Dermis microvascular lymphatic vessel endothelial cell (primary cell): ENCODE data around the gene PRSS56. TPM values are rescaled to one million over a fixed set of nuclear protein-coding genes. Genes with fewer than 3 reads are reported as not detected.
"Not testable (repeated sequence)": the region's sequence is repeated elsewhere in the genome, so short reads cannot be mapped to it uniquely, and the experiment has no call there.

Source experiments
- DNase-seq, 2 donors: peaks; one replicate each; pipeline versions ENCODE4 v3.0.0 to v3.0.0-alpha.2; 2010; ENCODE audit warnings: low read depth in 2 of 2
- total RNA-seq: library from RNA; depleted of rRNA; stranded (reverse); fragments of >200 nt; gene quantifications from 2 replicates; pipeline ENCODE4 v1.2.1, GENCODE V29; 2014

PRSS56 gene
- total RNA-seq, 1 donor from 2014 or later, result not detected

DNA sequence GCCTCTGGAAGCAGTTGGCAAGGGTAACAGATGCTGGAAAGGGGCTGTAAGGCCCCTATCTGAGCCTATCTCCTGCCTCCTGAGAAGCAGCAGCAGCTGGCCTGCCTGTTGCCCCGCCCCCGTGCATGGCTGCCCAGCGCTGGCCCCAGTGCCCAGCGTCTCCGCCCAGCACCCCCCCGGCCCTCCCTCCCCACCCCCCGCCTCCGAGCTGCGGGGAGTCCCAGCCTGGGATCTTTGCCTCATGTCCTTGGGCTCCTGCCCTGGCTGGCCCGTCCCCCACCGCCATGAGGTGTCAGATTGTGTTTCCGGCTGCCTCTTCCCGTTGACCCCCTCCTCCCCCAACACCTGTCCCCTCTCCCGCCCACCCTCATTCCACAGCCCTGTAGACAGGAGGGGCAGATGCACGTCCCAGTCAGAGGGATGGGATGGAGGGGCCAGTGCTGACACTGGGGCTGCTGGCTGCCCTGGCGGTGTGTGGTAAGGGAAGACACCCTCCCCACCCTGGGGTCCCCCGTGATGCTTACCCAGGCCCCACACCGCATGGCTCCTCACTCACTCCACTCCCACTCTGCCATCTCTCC, 5.7 kb downstream of the PRSS56 start, which contains the start of gene CHRND:
Gene CHRND, plus strand, starts transcription at position 370 of the 581 bp plus-strand sequence. Its CDS starts 56 bp downstream, at position 426.
- no peak for DNase-seq

DNA sequence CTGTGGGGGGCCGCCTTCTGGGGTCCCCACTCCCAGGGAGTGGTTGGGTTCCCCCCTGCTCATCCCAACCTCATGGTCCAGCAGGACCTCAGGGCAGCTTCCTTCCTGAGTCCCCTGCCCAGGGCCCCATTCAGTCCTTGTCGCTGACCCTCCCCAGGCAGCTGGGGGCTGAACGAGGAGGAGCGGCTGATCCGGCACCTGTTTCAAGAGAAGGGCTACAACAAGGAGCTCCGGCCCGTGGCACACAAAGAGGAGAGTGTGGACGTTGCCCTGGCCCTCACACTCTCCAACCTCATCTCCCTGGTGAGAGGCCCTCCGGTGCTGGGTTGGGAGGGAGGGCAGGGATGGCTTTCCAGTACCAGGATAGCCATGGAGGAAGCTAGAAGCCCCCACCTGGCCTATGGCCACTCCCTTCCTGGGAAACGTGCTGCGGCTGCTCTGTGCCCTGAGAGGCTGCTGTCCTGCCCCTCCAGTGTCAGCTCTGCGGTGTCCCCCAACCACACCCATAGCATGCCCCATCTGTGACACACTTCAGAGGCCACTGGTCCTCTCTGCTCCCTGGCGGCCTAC, 6.3 kb downstream of the PRSS56 start:
- no peak for DNase-seq

DNA sequence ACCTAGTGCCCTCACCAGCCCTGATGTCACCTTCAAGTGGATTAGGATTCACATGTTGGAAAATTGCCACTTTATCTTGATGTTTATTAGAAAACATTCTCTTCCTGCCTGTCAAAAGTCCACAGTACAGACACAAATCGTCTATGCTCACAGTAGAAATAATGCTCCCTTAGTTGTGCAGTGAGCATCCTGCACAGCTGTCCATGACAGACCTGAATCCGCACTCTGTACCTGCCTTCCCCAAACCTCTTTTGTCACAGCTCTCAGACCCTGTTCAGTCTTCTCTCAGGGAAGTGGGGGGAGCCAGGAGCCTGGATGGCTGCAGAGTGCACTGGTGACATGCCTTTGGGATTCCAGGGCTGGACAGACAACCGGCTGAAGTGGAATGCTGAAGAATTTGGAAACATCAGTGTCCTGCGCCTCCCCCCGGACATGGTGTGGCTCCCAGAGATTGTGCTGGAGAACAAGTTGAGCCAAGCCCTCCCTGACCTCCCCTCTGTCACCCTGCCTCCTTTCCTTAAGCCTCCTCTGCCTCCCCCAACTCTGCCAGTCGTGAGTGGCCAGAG, 7.8 kb downstream of the PRSS56 start:
- no peak for DNase-seq

DNA sequence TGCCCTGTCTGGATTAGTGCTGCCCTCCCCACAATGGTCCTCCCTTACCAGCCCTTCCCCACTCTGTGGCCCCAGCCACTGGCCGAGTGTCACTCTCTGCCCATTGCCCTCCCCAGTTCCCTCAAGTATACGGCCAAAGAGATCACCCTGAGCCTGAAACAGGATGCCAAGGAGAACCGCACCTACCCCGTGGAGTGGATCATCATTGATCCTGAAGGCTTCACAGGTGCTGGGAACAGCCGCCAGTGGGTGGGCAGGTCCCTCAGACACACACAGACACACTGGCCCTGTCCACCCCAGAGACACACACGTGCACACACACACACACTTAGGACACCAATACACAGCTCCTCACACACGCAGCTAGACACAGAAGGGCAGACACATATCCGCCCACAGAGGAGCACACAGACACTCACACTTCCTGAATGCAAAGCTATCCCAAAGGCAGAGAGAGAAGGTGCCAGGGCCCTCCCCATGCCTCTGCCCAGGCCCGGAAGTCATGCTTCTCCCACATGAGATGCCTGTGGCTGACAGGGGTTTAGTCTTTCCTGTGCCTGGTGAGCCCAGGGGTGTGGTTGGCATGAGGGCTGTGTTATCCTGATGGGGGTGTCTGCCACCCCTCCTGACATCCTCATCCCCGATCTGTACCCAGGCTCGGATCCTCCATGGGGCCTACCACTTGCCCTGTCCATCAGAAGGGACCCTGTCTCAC, 8.7 kb downstream of the PRSS56 start:
- peak in 1 of 2 donors; percentile 13 for DNase-seq

DNA sequence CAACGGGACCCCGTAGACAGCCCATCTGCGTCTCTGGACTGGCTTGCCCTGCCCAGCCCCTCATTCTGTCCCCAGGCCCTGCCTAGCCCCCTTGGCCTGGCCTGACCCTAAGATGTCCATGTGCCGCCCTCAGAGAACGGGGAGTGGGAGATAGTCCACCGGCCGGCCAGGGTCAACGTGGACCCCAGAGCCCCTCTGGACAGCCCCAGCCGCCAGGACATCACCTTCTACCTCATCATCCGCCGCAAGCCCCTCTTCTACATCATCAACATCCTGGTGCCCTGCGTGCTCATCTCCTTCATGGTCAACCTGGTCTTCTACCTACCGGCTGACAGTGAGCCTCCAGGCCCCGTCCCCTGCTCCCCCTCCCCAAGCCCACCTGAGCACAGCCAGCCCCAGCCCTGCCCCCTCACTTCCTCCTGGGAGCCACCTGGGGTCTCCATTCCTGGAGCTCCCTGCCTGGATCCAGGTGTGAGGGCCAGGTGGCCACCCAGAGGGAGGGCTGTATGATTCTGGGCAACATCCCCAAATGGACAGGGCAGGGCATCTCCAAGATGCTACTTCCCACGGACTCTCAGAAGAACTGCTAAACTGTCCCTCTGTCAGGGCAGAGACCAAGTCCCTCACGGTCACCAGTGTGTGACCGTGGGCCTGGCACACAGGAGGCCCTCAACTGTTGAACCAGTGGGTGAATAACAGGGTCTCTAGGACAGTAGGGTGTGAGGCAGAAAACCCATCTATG, 9.8 kb downstream of the PRSS56 start:
- no peak for DNase-seq

DNA sequence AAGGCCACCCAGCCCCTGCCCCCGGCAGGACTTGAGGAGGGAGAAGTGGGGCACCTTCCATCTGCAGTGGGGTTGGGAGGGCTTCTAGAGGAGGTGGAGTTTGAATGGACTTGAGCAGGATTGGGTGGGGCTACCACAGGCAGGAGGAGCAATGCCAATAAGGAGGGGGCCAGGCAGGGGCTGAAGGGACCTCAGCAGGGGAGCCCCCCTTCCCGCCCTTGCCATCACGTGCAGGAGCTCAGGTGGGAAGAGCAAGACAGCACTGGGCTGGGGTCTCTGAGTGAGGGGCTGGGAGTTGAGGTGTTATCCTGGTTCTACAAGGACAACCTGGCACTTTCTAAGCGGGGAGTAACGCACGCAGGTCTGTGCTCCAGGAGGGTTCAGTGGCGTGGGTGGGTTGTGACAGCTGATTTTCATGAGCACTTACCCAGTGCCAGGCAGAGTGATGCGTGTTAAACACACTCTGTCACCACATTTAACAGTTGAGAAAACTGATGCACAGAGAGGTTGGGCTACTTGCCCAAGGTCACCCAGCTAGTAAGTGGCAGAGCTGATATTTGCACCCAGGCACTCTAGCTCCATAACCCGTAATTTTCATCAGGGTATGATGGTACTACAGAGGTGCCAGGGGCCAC, 10.6 kb downstream of the PRSS56 start:
- no peak for DNase-seq

DNA sequence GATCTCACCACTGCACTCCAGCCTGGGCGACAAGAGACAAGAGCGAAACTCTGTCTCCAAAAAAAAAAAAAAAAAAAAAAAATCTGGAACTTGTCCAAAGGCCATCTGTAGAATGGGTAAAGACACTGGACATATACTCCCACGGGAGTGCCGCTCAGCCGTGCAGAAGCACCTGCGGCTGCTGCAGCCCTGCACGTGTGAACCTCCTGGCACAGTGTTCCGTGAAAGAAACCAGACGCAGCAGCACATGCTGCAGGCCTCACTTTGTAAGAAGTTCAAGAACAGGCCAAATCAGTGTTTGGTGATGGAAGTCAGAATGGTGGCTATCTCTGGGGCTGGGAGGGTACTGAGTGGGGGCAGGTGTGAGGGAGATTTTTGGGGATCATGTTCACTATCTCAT, 12.2 kb downstream of the PRSS56 start:
- DNase-seq, result no peak

DNA sequence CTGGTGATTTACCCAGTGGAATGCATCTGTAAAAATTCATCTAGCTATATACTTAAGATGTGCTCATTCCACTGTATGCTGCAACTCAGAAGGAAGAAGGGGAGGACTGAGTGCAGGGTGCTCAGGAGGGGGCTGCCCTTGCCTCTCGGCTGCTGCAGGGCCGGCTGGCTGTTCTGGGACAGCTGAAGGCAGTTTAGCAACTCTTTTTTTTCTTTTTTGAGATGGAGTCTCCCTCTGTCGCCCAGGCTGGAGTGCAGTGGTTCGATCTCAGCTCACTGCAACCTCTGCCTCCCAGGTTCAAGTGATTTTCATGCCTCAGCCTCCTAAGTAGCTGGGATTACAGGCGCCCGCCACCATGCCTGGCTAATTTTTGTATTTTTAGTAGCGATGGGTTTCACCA, 12.6 kb downstream of the PRSS56 start:
- not testable (repeated sequence) for DNase-seq

DNA sequence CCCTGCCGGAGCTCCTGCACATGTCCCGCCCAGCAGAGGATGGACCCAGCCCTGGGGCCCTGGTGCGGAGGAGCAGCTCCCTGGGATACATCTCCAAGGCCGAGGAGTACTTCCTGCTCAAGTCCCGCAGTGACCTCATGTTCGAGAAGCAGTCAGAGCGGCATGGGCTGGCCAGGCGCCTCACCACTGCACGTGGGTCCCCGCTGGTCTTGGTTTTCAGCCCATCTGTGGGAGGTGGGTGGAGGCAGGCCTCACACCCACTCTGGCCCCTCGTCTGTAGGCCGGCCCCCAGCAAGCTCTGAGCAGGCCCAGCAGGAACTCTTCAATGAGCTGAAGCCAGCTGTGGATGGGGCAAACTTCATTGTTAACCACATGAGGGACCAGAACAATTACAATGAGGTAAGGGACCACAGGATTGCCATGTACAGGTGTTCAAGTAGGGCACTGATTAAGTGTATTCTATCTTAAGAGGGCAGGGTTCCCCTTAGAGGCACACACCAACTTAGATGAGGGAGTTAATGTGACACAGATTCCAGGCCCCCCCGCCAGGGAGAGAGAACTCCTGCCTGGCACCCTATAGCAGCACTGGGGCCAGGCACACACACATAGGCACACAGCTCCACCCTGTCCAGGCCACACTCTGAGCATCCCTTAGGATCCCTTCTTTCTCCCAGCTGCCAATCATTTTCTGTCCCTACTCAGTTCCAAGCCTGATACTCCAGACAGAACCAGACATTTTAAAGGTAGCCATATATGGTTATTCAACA, 13.9 kb downstream of the PRSS56 start:
- no peak for DNase-seq

DNA sequence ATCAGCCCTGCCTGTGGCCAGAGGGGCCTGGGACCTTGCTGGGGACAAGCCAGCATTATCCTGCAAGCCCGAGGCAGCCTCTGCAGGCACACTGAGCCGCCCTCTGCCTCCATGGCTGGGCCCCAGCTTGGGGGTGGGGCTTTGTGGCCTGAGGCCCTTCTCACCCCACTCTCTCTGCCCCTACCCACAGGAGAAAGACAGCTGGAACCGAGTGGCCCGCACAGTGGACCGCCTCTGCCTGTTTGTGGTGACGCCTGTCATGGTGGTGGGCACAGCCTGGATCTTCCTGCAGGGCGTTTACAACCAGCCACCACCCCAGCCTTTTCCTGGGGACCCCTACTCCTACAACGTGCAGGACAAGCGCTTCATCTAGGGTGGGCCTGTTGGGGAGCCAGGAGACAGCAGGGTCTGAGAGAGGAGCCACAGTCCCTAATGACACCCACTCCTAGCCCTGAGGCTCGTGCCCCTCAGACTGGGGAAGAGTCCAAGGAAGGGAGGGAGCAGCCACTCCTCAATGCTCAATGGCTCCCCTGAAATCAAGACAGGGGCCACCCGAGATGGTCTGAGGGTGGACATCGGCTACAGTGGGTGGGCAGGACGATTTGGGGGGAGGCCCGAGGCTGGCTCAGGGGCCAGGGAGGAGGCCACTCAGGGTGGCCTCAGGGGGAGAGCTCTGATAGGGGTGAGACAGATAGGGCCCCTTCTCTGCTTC, 14.9 kb downstream of the PRSS56 start:
- DNase-seq, result no peak

DNA sequence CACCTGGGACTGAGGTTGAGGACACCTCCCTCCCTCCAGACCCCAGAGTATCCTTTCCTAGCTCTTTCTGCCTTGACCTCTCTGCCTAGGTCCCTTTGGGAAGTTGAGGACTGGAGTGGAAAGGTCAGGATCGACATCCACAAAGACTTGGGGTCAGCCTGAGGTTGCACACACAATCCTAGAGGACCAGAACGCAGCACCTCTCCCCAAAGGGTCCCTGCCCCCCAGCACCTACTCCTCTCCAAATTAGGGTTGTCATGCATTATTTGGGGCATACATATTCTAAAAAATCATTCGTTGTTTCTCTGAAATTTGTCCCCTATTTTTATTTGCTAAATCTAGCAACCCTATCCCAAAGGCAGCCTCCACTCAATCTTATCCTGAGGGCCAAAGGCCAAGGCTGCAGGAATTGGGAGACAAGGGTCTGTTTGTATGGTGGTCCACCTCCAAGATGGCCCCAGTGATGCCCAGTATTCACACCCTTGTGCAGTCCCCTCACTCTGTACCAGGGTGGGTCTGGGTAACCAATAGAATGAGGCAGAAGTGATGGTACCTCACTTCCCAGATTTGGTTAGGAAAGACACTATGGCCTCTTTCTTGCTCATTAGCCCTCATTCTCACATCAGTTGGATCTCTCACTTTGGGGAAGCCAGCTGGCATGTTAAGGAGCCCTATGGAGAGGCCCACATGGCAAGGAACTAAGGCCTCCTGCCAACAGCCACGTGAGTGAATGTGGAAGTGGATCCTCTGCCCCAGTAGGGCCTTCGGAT, 15.8 kb downstream of the PRSS56 start:
- DNase-seq, result no peak

DNA sequence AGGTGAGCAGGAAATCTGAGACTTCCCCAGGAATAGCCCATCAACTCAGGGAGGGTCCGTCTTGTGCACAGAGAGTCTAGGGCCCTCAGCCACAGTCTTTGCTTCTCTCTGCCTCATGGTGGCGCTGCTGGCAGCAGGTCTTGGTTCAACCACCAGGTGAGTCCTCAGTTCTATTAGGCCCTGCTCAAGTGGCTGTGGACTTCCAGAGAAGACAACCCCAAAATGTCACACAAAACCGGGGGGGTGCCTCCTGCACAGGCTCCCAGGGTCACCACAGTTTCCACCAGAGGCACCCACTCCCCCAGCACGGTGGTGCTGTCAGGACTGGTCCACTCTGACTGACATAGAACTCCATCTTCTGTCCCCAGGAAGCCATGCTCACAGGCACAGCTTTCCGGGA, 16.9 kb downstream of the PRSS56 start:
- peak in 1 of 2 donors; percentile 5 for DNase-seq

DNA sequence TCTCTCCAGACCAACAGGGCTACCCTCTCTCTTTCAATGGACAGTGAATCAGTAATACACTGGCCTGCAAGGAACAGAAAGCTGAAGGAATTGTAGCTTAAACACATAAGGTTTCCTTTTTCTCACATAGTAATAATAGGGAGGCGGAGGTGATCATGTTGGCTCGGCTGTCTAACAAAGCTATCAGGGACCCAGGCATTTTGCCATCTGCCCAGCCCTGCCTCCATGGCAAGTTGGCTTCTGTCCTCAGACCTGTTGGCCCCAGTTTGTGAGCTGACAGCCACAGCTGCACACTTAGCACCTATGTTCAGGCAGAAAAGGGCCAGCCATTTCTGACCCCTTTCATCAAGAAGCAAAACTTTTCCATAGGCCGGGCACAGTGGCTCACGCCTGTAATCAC, 17.3 kb downstream of the PRSS56 start:
- DNase-seq, result no peak

DNA sequence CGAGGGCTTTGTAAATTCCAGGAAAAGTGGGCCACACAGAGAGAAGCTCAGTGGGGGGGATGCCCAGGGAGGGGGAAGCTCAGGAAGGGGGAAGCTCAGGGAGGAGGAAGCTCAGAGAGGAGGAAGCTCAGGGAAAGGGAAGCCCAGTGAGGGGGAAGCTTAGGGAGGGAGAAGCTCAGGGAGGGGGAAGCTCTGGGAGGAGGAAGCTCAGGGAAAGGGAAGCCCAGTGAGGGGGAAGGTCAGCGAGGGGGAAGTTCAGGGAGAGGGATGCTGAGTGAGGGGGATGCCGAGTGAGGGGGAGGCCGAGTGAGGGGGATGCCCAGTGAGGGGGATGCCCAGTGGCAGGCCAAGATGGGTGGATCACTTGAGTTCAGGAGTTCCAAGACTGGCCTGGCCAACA, 18.5 kb downstream of the PRSS56 start:
- DNase-seq, result no peak

DNA sequence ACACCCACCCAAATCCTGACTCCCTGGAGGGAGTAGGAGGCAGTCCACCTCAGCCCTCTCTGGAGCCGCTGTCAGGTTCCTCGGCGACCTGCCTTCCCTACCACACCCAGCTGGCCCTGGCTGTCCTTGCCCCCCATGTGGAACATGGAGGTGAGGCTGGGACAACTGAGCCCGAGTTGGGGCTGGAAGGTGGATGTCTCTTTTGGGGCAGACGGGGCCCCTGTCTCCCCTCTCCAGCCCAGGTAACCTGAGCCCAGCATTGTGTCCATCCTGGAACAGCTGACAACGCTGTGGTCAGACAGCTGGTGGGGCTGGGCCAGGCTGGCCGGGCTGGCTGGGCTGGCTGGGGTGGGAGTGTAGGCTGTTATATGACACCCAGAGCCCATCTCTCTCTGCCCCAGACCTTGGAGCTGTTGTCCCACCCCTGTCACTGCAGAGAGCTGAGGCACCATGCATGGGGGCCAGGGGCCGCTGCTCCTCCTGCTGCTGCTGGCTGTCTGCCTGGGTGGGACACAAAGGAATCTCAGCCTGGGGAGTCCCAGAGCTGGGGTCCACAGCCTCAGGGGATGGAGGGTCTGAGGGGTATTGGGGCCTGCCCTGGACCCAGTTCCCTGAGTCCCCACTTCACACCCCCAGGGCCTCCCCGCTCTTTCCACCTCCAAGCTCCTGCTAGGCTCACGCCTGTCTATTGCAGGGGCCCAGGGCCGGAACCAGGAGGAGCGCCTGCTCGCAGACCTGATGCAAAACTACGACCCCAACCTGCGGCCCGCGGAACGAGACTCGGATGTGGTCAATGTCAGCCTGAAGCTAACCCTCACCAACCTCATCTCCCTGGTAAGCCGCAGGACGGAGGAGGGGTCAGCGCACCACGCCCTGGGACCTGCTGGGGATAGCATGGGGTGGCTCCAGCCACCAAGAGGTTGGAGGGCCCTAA, 19.4 kb downstream of the PRSS56 start, which contains the start of gene CHRNG:
Gene CHRNG, plus strand, starts transcription at position 395 of the 934 bp plus-strand sequence. Its CDS starts 56 bp downstream, at position 451.
- DNase-seq, result no peak

DNA sequence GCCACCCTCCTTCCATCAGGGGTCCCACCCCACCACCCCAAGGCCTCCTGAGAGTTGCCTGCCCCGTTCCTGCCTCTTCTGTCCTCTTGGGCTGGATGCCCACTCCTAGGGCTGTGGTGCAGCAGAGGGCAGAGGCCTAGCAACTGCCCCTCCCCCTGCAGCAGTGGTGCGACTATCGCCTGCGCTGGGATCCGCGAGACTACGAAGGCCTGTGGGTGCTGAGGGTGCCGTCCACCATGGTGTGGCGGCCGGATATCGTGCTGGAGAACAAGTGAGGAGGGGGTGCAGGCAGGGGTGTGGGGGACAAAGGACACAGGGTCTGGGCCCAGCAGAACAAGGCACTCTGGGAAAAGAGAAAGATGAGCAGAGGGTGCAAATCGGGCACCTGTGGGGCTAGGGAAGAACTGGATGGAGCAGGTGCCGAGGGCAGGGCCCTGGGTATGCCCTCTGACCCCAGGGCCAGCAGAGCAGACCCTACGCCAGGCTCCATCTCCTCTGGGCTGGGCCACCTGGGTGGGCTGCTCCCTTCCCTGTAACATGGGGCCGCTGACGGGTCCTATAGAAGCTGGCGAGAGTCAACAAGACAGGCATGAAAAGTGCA, 20.4 kb downstream of the PRSS56 start:
- no peak for DNase-seq

DNA sequence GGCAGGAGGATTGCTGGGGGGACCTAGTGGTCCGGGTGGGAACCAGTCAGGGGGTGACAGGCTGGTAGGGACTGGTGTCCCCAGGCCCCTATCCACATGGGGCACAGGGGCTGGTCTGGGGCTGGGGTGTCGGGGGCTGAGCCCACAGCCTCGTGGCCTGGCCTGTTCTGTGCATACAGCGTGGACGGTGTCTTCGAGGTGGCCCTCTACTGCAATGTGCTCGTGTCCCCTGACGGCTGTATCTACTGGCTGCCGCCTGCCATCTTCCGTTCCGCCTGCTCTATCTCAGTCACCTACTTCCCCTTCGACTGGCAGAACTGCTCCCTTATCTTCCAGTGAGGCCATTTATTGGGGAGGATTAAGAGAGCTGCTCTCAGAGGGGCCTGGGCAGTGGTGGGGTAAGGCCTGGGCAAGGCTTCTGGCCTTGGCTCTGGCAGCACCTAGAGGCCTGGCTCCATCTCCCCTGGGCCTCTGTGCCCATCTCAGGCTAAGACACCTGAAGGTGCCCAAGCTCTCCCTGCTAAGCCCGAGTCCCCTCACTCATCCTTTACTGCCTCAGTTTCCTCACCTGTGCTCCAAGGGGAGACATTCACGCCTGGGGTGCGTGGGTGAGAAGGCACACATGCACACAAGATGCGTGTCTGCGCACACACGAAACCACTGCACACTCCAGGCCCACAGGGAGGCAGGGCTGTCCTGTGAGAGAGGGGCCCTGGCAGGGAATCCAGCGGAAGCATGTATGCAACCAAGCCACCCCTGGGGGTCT, 21.2 kb downstream of the PRSS56 start:
- DNase-seq, result no peak
